IPS-18c (cell line): ENCODE measurements around the gene GPR42.
"Not testable (repeated sequence)": the region's sequence is repeated elsewhere in the genome, so short reads cannot be mapped to it uniquely, and the experiment has no call there.

Experiments used
- H3K4me3 ChIP-seq: 2 replicates; pipeline ENCODE4 v1.7.0; 2013; ENCODE audit warnings: low read depth, mild to moderate bottlenecking, low read length, moderate library complexity; ENCODE audit not compliant: insufficient read depth
- H3K9me3 ChIP-seq: one replicate; pipeline ENCODE4 v1.6.1; 2013; ENCODE audit warnings: mild to moderate bottlenecking, low read length, moderate library complexity; ENCODE audit not compliant: control insufficient read depth, insufficient read depth

Gene GPR42

DNA sequence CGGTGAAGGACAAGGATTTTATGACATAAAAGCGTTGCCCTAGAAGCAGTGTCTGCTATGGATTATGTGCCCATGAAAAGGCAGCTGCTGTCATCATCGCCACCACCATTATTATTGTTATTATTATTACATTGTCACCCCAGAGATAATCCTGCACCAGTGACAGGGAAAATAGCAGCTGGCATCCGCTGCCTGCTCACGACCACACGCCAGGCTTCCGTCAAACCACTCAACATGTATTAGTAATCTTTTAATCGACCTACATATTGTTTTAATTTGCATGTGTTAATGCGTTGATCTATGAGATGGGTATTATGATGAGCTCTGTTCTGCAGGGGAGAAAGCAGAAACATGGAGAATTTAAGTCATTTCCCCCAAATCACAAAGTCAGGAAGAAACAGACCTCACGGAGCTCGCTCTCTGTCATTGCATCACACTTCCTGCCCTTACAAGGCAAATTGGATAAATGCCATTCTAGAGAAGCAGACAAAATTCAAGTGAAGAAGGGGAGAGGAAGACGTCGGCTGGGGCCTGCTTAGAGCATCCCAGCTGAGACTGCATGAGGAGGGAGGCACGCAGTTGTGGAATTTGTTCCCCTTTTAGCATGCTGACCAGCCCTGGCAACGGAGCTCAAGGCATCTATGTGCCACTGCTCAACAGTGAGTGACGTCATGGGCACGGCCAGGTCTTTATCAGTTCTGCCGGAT is 12.8 kb upstream of the GPR42 start, which contains the start of gene FFAR3:
FFAR3 (plus strand) TSS at position 594 of the 707 bp plus-strand sequence. CDS start 431 bp downstream, outside the sequence.
- H3K9me3 ChIP-seq = no peaks in the 10 kb centered on the region

DNA sequence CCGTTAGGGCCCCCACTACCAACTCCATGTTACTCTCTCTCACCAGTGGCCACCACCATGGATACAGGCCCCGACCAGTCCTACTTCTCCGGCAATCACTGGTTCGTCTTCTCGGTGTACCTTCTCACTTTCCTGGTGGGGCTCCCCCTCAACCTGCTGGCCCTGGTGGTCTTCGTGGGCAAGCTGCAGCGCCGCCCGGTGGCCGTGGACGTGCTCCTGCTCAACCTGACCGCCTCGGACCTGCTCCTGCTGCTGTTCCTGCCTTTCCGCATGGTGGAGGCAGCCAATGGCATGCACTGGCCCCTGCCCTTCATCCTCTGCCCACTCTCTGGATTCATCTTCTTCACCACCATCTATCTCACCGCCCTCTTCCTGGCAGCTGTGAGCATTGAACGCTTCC is 12.0 kb upstream of the GPR42 start:
- not testable (repeated sequence) for H3K4me3 ChIP-seq, H3K9me3 ChIP-seq

More for the DNA sequence above, 12.8 kb upstream of the GPR42 start, which contains the start of gene FFAR3:
- no peak within 1 kb of the TSS for H3K4me3 ChIP-seq

DNA sequence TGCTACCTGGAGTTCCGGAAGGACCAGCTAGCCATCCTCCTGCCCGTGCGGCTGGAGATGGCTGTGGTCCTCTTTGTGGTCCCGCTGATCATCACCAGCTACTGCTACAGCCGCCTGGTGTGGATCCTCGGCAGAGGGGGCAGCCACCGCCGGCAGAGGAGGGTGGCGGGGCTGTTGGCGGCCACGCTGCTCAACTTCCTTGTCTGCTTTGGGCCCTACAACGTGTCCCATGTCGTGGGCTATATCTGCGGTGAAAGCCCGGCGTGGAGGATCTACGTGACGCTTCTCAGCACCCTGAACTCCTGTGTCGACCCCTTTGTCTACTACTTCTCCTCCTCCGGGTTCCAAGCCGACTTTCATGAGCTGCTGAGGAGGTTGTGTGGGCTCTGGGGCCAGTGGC is 11.5 kb upstream of the GPR42 start:
- H3K4me3 ChIP-seq, H3K9me3 ChIP-seq: not testable (repeated sequence)

DNA sequence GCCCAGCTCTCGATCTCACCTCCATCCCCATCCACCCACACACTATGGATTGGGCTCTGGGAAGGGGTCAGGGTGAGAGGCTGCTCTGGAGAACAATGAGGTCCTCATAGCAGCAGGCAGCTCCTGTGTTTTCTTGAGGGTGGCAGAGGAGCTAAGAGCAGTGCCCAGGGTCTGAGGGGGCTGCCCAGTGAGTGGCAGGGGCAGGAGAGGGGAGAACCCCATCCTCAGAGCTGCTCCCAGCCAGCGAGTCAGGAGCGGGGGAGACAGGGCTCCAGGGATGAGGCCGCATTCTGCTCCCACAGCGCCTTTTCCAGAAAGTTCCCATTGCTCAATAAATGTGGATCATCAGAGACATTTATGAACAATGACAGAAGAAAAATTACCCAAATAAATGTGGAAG is 10.8 kb upstream of the GPR42 start:
- H3K4me3 ChIP-seq, H3K9me3 ChIP-seq: not testable (repeated sequence)

DNA sequence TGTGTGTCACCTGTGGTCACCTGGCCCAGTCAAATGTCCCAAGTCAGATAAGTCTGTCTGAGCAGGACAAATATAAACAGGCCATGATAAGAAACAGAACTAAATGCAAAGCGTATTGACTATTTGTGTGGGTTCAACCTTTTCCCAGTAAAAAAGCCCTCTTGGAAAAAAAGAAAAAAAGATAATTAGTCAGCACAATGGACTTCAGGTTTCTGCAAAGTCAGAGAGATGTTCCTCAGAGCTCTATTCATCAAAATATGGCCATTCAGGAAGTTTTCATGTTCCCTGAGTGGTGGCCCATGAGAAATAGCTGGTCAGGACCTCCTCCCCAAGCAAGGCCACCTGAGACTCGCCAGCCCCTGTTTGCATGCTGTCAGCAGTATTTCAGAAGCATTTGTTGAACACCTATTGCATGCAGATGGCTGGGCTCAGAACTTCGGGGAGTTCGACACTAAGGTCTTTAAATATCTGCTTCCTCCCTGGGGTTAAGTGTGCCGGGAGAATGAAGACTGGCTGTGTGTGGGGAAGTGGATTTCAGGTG is 9.9 kb upstream of the GPR42 start:
- H3K4me3 ChIP-seq = no peak overlapping the region
- no peaks in the 10 kb centered on the region for H3K9me3 ChIP-seq

DNA sequence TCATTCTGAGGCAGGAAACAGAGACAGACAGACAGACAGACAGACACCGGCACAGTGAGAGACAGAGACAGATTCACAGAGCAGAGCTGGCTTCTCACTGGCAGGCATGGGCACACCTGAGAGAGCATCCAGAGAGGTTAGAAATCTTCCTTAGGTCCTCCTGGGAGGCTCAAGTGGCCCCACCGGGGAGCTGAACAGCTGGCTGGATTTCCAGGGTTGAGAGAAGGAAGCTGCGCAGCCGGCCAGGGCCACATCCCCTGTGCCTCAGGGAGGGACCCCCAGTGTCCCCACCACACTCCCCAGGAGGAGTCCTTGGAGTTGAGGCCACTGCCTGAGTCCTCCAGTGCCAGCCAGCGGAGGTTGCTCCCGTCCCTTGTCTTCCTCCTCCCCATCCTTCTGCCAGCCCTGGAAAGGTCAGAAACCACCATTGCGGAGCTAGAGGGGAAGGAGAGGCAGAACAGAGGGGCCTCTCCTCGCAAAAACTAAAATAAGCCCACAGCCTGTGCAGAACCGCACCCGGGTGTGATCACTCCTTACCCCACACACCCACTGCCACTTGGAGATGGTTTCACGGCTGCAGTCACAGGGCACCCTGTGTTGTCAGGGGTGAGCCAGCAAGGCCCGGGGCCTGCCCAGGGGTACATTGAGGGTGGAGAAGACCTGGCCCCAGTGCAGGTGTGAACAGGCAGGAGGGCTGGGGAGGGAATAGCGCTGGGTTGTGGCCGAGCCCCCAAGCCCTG is 8.4 kb upstream of the GPR42 start:
- Histone ChIP-seq H3K9me3 (no peaks in the 10 kb centered on the region), H3K4me3 (no peak overlapping the region)

DNA sequence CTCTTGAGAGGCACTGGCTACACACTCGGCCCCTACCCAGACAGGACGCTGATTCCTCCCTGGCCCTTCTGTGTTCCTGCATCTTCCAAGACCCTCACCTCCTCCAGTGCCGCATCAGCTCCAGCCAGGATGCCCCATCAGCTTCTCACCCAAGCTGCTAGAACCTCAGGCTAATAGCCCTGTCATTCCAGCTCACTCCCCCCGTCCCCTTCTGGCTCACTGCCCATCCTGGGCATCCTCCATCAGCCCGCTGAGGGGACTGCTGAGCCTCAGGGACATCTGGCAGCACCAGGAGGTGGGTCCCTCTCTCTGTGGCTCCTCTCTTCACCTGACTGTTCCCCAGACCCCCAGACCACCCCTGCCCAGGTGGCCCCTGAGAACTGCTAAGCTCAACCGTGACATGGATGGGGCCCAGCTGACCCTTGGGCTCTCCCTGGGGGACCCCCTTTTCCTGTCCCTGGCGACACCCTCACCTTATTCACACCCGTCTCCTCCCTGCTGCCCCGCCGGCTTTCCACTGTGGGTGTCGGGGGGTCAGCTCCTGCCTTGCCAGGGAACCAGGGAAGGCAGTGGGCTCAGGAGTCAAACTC is 7.8 kb upstream of the GPR42 start:
- no peak overlapping the region for H3K4me3 ChIP-seq
- H3K9me3 ChIP-seq = no peaks in the 10 kb centered on the region

DNA sequence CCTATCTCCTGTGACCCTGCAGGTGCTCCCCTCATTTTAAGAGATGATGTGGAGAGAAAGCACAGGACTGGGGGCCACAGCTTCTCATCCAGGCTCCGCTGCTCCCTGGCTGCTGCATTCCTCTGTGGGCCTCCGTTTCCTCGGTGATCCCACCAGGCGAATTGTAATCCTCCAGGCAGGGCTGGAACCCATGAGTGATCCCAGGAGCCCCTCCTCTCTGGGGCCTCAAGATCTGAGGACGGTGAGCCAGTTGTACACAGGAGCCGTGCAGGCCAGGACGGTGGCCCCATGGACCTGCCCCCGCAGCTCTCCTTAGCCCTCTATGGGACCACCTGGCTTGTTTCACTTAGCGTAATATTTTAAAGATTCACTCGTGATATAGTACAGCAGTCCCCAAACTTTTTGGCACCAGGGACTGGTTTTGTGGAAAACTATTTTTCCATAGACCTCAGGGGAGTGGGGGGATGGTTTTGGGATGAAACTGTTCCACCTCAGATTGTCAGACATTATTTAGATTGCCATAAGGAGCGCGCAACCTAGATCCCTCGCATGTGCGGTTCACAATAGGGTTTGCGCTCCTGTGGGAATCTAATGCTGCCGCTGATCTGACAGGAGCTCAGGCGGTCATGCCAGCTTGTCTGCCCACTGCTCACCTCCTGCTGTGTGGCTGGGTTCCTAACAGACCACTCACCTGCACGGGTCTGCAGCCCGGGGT is 7.0 kb upstream of the GPR42 start:
- H3K4me3 ChIP-seq = no peak overlapping the region
- H3K9me3 ChIP-seq = no peaks in the 10 kb centered on the region

DNA sequence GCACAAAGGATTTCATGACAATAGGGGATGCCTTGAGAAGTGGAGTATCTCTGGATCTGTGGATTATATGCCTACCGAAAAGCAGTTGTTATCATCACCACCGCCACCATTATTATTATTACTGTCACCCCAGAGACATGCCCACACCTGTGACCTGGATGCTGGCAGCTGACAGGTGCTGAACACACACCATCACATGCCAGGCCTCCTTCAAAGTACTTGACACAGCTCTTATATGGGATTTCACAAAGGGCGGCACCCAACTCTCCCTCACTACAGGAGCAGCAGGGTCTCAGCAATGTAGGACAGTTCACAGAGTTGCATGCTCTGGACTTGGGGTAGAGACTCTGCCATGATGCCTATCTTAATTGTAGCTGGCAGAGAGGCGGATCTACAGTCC is 5.6 kb upstream of the GPR42 start:
- Histone ChIP-seq H3K9me3 (peaks cover 1% of the 10 kb centered on the region), H3K4me3 (no peak overlapping the region)

DNA sequence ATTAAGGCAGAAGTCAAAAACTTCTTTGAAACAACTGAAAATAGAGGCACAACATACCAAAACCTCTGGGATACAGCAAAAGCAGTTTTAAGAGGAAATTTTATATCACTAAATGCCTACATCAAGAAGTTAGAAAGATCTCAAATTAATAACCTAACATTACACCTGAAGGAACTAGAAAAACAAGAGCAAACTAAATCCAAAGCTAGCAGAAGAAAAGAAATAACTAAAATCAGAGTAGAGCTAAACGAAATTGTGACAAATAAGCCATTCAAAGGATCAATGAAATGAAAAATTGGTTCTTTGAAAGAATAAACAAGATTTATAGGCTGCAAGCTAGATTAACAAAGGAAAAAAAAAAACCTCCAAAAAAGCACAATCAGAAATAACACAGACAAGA is 2.5 kb upstream of the GPR42 start:
- Histone ChIP-seq H3K9me3 (peaks cover 2% of the 10 kb centered on the region), H3K4me3 (no peak overlapping the region)

DNA sequence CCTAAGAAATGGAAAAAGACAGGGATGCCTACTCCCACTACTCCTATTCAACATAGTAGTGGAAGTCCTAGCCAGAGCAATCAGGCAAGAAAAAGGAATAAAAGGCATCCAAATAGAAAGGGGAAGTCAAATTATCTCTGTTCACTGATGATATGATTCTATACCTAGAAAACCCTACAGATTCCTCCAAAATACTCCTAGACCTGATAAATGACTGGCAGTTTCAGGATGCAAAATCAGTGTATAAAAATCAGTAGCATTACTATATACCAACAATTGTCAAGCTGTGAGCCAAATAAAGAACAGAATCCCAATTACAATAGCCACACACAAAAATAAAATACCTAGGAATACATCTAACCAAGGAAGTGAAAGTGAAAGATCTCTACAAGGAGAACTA is 1.3 kb upstream of the GPR42 start:
- peaks cover 2% of the 10 kb centered on the region for H3K9me3 ChIP-seq
- no peak overlapping the region for H3K4me3 ChIP-seq

DNA sequence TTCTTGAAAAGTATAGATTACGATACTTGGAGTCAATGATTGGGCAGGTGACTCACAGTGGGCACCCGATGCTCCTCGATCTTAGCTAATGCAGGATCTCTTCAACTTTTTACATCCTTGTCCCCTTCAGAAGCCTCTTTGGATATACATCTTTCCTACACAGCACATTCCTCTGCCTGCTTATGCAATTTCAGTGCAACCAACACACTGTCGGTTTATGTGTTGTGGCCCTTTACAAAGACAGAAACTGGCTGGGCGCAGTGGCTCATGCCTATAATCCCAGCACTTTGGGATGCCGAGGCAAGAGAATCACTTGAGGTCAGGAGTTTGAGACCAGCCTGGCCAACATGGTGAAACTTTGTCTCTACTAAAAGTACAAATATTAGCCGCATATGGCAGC is 2.6 kb downstream of the GPR42 start:
- H3K9me3 ChIP-seq = peaks cover 4% of the 10 kb centered on the region
- no peak overlapping the region for H3K4me3 ChIP-seq

DNA sequence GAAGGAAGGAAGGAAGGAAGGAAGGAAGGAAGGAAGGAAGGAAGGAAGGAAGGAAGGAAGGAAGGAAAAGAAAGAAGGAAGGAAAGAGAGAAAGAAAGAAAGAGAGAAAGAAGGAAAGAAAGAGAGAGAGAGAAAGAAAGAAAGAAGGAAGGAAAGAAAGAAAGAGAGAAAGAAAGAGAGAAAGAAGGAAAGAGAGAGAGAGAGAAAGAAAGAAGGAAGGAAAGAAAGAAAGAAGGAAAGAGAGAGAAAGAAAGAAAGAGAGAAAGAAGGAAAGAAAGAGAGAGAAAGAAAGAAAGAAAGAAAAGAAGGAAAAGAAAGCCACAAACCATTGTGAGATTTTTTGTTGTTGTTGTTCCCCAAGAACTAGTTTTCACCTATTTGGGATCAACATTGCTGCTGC is 3.2 kb downstream of the GPR42 start:
- H3K4me3 ChIP-seq, H3K9me3 ChIP-seq: not testable (repeated sequence)

DNA sequence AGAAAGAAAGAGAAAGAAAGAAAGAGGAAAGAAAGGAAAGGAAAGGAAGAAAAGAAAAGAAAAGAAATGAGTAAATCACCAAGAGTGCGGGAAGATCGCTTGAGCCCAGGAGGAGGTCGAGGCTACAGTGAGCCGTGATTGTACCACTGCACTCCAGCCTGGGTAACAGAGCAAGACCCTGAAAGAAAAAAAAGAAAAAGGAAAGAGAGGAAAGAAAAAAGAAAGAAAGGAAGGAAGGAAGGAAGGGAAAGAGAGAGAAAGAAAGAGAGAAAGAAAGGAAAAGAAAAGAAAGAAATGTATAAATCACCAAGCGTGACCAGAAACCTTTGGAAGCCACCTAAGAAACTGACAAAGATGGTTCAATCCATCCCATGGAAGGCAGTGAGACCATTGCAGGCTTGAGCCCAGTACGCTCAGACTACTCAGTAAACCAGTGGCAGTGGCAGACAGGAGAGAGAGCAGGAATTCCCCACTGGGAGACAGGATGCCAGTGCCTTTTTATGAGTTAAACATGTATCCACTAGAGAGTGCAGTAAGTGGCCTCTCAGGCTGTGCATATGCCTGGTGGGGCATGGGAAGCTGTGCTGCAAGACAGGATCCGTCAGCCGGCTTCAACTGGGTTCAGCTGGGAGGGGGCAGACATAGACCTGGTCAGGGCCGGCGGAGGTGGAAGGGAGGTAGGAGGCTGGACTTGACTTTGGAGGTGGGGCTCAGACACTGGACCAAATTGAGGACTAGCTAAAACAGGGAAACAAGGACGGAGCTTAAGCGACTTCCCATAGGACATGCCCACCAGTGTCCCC is 4.8 kb downstream of the GPR42 start:
- Histone ChIP-seq H3K4me3 (no peak overlapping the region), H3K9me3 (peaks cover 2% of the 10 kb centered on the region)

DNA sequence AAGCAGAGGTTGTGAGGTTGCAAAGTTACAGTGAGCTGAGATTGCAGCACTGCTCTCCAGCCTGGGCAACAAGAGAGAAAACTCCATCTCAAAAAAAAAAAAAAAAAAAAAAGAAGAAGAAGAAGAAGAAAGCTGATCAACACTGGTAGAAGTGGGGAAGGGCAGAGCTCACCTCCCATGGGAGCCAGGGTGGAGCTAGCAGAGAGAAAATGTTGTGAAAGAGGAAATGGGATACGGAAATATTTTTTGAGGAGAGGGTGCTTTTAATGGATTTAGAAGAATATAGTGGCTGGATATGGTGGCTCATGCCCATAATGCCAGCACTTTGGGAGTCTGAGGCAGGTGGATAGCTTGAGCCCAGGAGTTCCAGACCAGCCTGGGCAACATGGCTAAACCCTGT is 6.8 kb downstream of the GPR42 start:
- H3K9me3 ChIP-seq = peaks cover 2% of the 10 kb centered on the region
- no peak overlapping the region for H3K4me3 ChIP-seq

DNA sequence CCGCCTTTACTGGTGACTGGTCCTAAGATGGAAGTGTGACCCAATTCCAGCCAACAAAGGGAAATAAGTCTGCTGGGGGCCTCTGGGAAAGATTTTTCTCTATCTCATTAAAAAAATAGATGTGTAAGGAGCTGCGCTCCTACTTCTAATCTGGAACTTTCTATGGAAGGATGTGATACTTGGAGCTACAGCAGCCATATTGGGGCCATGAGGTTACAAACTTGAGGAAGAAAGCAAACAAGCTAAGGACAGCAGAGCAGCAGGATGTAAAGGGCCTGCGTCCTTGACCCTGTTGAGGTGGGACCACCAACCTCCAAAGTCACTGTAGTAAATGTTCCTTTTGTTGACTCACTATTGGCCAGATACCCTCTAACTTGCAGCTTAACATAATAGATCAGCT is 7.5 kb downstream of the GPR42 start:
- Histone ChIP-seq H3K9me3 (peaks cover 2% of the 10 kb centered on the region), H3K4me3 (no peak overlapping the region)

DNA sequence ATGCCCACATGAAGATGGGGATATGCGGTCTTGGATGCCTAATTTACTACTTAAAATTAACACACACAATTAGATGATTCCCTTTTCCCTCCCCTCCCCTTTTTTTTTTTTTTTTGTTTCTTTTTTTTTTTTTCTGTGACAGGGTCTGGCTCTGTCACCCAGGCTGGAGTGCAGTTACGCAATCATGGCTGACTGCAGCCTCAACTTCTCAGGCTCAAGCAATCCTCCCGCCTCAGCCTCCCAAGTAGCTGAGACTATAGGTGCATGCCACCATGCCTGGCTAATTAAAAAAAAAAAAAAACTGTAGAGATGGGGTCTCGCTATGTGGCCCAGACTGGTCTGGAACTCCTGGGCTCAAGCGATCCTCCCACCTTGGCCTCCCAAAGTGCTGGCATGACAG is 8.7 kb downstream of the GPR42 start:
- not testable (repeated sequence) for H3K9me3 ChIP-seq

More for the DNA sequence above, 8.7 kb downstream of the GPR42 start:
- H3K4me3 ChIP-seq = not testable (repeated sequence)
